WTC11 (cell line): Measurements from ENCODE around the gene ACTN1.

Experiments used
- ARID4B ChIP-seq: sonication (generic); formaldehyde crosslinking; IDR thresholded peaks from 2 replicates; pipeline ENCODE4 v1.8.0; 2023; ENCODE audit warnings: missing genetic modification reagents, mild to moderate bottlenecking, borderline replicate concordance
- CTCF ChIP-seq: fragments of 200-600 bp; IDR thresholded peaks from 2 replicates; pipeline ENCODE4 v1.8.0; 2022; ENCODE audit warnings: antibody characterized with exemption
- GABPB1 ChIP-seq: sonication (generic); formaldehyde crosslinking; IDR thresholded peaks from 2 replicates; pipeline ENCODE4 v1.8.1; 2023; ENCODE audit warnings: mild to moderate bottlenecking, missing genetic modification reagents
- JUN ChIP-seq: sonication (generic); formaldehyde crosslinking; IDR thresholded peaks from 2 replicates; pipeline ENCODE4 v1.8.0; 2023; ENCODE audit warnings: mild to moderate bottlenecking, missing genetic modification reagents
- MLX ChIP-seq: sonication (generic); formaldehyde crosslinking; IDR thresholded peaks from 2 replicates; pipeline ENCODE4 v1.8.1; 2023; ENCODE audit warnings: mild to moderate bottlenecking, missing genetic modification reagents, moderate library complexity
- MYBL2 ChIP-seq: sonication (generic); formaldehyde crosslinking; IDR thresholded peaks from 2 replicates; pipeline ENCODE4 v1.8.1; 2023; ENCODE audit warnings: mild to moderate bottlenecking, moderate library complexity, missing genetic modification reagents
- NR2C2 ChIP-seq: sonication (generic); formaldehyde crosslinking; IDR thresholded peaks from 2 replicates; pipeline ENCODE4 v1.8.0; 2022; ENCODE audit warnings: mild to moderate bottlenecking, missing genetic modification reagents
- RORB ChIP-seq: fragments of 250-450 bp; sonication (Bioruptor Pico); IDR thresholded peaks from 2 replicates; pipeline ENCODE4 v1.9.0; 2021; ENCODE audit warnings: mild to moderate bottlenecking
- USF2 ChIP-seq: sonication (generic); formaldehyde crosslinking; IDR thresholded peaks from 2 replicates; pipeline ENCODE4 v1.8.1; 2023; ENCODE audit warnings: mild to moderate bottlenecking, missing genetic modification reagents, moderate library complexity
- ZBTB43 ChIP-seq: sonication (generic); formaldehyde crosslinking; IDR thresholded peaks from 2 replicates; pipeline ENCODE4 v1.8.1; 2023; ENCODE audit warnings: mild to moderate bottlenecking, missing genetic modification reagents

- TF ChIP-seq ARID4B (CRISPR knock-in tag) = no peak
- TF ChIP-seq RORB (CRISPR knock-in tag) = no peak
- no peak for TF ChIP-seq JUN (CRISPR knock-in tag)
- TF ChIP-seq CTCF = no peak
- TF ChIP-seq ZBTB43 (CRISPR knock-in tag) = no peak
- no peak for TF ChIP-seq NR2C2 (CRISPR knock-in tag)
- no peak for TF ChIP-seq USF2
- no peak for TF ChIP-seq MLX (CRISPR knock-in tag)
- TF ChIP-seq GABPB1 (CRISPR knock-in tag) = no peak
- TF ChIP-seq MYBL2 (CRISPR knock-in tag) = no peak
Measured at GRCh38 chr14:68894802-68895703, 84.0 kb downstream of the ACTN1 start.
